DND-41 (cell line): ENCODE measurements around the gene UST.

Experiments
- CTCF ChIP-seq: IDR thresholded peaks from 2 replicates; pipeline ENCODE4 v1.5.1; 2012; ENCODE audit warnings: borderline replicate concordance, low read length, moderate library complexity, mild to moderate bottlenecking; ENCODE audit not compliant: poor library complexity, severe bottlenecking; ENCODE audit errors: extremely low read depth
- EZH2 ChIP-seq: IDR thresholded peaks from 3 replicates; pipeline ENCODE4 v1.6.1; 2012; ENCODE audit warnings: borderline replicate concordance, low read depth, mild to moderate bottlenecking, moderate library complexity, low read length, inconsistent platforms; ENCODE audit not compliant: severe bottlenecking

- TF ChIP-seq CTCF, result no peak
- TF ChIP-seq EZH2, result no peak
Observed at GRCh38 chr6:148790404-148790803, 43.6 kb downstream of the UST start.
